Measurements from ENCODE around the gene EPS15.

DNA sequence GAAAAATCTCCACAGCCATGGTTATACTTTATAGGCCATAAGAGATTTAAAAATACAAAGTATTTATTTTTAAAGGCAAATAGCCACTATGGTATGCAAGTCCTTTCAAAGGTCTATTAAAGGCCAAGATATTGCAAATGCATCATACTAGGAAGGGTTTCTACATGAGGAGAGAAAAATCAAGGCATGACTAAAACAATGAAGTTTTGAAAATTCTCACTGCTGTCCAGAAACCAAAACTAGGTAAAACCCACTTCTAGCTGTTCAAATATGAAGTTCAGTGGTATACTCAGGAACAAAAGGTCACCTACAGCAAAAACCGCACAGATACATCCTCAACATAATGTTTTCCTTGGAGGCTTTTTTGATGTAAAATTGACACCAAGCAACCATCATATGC, 75.0 kb downstream of the EPS15 start:
- TF ChIP-seq, protein P1, sequence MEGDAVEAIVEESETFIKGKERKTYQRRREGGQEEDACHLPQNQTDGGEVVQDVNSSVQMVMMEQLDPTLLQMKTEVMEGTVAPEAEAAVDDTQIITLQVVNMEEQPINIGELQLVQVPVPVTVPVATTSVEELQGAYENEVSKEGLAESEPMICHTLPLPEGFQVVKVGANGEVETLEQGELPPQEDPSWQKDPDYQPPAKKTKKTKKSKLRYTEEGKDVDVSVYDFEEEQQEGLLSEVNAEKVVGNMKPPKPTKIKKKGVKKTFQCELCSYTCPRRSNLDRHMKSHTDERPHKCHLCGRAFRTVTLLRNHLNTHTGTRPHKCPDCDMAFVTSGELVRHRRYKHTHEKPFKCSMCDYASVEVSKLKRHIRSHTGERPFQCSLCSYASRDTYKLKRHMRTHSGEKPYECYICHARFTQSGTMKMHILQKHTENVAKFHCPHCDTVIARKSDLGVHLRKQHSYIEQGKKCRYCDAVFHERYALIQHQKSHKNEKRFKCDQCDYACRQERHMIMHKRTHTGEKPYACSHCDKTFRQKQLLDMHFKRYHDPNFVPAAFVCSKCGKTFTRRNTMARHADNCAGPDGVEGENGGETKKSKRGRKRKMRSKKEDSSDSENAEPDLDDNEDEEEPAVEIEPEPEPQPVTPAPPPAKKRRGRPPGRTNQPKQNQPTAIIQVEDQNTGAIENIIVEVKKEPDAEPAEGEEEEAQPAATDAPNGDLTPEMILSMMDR (IDR thresholded peaks at IDR 0.05; ENCODE audit: insufficient read depth, low read length, poor library complexity, severe bottlenecking): no peak
- no peak for TF ChIP-seq EZH2phosphoT487 (conservative IDR thresholded peaks at IDR 0.05; ENCODE audit: low read length)
